GM06990 (cell line): ENCODE measurements around the gene VSIG4.

ENCODE experiments used
- DNase-seq: peaks from one replicate; pipeline ENCODE4 v3.0.0-alpha.2; 2011; ENCODE audit not compliant: insufficient read length; ENCODE audit errors: extremely low read depth
- H3K27me3 ChIP-seq: replicated peaks from 2 replicates; pipeline ENCODE4 v1.6.0; 2011; ENCODE audit warnings: low read length; ENCODE audit not compliant: control insufficient read depth, insufficient read depth
- H3K36me3 ChIP-seq: 2 replicates; pipeline ENCODE4 v1.5.1; 2011; ENCODE audit warnings: low read length; ENCODE audit not compliant: control insufficient read depth, insufficient read depth
- H3K4me3 ChIP-seq: replicated peaks from 2 replicates; pipeline ENCODE4 v1.5.1; 2011; ENCODE audit warnings: low read depth, mild to moderate bottlenecking, control low read depth, low read length
- TF ChIP-seq, protein P1 (sequence below): IDR thresholded peaks from 2 replicates; pipeline ENCODE4 v1.5.1; 2011; ENCODE audit warnings: low read length, control low read depth, mild to moderate bottlenecking, inconsistent platforms; ENCODE audit not compliant: insufficient read depth, poor library complexity, severe bottlenecking

VSIG4 gene

GRCh38 chrX:66009231-66009845 is 30.5 kb downstream of the VSIG4 start:
- Histone ChIP-seq H3K36me3 (no peaks in the 10 kb centered on the region), H3K27me3 (no peaks in the 10 kb centered on the region), H3K4me3 (no peak overlapping the region)
- TF ChIP-seq, protein P1, sequence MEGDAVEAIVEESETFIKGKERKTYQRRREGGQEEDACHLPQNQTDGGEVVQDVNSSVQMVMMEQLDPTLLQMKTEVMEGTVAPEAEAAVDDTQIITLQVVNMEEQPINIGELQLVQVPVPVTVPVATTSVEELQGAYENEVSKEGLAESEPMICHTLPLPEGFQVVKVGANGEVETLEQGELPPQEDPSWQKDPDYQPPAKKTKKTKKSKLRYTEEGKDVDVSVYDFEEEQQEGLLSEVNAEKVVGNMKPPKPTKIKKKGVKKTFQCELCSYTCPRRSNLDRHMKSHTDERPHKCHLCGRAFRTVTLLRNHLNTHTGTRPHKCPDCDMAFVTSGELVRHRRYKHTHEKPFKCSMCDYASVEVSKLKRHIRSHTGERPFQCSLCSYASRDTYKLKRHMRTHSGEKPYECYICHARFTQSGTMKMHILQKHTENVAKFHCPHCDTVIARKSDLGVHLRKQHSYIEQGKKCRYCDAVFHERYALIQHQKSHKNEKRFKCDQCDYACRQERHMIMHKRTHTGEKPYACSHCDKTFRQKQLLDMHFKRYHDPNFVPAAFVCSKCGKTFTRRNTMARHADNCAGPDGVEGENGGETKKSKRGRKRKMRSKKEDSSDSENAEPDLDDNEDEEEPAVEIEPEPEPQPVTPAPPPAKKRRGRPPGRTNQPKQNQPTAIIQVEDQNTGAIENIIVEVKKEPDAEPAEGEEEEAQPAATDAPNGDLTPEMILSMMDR: no peak
- DNase-seq: no peak

DNA sequence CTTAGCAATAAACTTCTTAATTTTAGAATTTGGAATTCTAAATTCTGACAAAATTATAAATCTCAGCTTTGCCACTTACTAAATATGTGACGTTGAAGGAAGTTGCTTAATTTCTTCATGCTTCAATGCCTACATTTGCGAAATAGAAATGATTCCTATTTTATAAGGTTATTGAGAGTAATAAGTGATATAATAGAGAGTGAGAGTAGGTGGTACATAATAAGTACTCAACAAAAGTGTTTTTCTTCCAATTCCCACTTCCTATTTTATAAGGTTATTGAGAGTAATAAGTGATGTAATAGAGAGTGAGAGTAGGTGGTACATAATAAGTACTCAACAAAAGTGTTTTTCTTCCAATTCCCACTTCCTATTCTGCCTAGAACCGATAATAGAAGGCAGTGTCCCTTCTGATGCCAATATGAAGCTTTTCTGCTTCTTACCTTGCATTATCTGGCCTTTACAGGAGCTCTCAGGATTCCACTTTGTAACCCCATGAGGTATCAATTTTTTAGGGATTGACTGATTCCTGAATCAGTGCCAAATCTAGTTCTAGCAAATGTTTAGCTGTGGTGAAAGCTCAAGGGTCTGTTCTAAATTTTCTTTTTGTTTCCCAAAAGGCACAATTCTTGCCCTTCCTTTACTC is 31.4 kb downstream of the VSIG4 start:
- TF ChIP-seq, protein P1: no peak
- Histone ChIP-seq H3K27me3 (no peaks in the 10 kb centered on the region), H3K36me3 (no peaks in the 10 kb centered on the region), H3K4me3 (no peak overlapping the region)
- no peak for DNase-seq

DNA sequence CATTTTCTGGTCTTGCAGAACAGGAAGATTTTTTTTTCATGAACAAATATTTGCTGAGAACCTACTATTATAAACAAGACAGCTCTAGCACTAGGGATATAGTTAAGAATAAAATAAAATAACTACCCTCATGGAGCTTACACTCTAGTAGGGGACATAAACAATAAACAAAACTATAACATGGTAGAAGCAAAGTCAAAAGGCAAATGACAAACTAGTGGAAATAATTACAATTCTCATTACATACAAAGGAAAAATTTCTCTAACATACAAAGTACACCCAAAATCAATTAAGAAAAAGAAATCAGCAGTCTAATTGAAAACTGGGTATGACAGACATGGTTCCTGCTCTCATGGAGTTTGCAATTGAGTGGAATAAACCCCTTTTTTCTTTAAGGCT is 32.0 kb downstream of the VSIG4 start:
- DNase-seq: no peak
- Histone ChIP-seq H3K36me3 (no peaks in the 10 kb centered on the region), H3K27me3 (no peaks in the 10 kb centered on the region), H3K4me3 (no peak overlapping the region)
- TF ChIP-seq, protein P1: no peak

DNA sequence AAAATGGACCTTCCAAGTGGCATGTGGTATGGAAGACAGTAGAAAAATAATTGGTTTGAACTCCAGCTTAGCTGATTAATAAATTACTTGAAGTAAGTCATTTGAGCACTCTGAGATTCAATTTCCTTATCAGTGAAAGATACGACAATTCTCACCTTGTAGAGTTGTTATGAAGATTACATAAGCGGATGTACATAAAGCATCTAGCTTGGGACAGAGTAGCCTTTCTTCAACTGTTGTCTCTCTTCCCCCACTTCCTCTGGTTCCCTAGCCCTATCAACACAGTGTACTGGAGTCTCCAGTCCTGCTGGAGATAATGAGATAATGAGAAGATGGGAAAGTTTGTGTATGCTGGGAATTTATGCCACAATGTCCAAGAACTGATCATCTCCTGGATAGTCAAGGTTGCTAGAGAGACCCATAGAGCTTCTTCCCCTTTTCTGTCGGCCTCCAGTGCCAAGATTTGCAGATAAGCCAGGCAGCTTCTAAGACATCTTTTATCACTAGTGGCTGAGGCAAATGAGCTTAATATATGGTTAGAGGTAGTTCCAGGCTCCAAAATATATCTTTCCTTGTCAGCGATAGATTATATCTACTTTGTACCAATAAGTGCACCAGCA is 33.9 kb downstream of the VSIG4 start:
- Histone ChIP-seq H3K27me3 (no peaks in the 10 kb centered on the region), H3K4me3 (no peak overlapping the region), H3K36me3 (no peaks in the 10 kb centered on the region)
- TF ChIP-seq, protein P1: no peak
- DNase-seq: no peak

- no peak for DNase-seq
- no peaks in the 10 kb centered on the region for H3K27me3 ChIP-seq
- no peak overlapping the region for H3K4me3 ChIP-seq
- H3K36me3 ChIP-seq: no peaks in the 10 kb centered on the region
- TF ChIP-seq, protein P1: no peak
These were observed 34.7 kb downstream of the VSIG4 start for GRCh38 chrX:66004928-66005829.
